Activated CD8-positive, alpha-beta memory T cell treated with anti-CD3 and anti-CD28 coated beads, Interleukin-2, amount 50 U/mL, for 24 hours (primary cell): ENCODE measurements around the gene ZNF780A.
"Not testable (repeated sequence)": the region's sequence is repeated elsewhere in the genome, so short reads cannot be mapped to it uniquely, and the experiment has no call there.

Experiments
- DNase-seq: peaks from one replicate; pipeline ENCODE4 v3.0.0-alpha.2; 2020; ENCODE audit errors: extremely low read depth

Gene ZNF780A

GRCh38 chr19:40084948-40085347 is 5.8 kb downstream of the ZNF780A start:
- no peak for DNase-seq

GRCh38 chr19:40081411-40081810 is 9.3 kb downstream of the ZNF780A start:
- DNase-seq, result no peak

- DNase-seq, result no peak
These were observed 10.5 kb downstream of the ZNF780A start for GRCh38 chr19:40080289-40080688.

- no peak for DNase-seq
These were observed 12.4 kb downstream of the ZNF780A start for GRCh38 chr19:40078377-40078776.

GRCh38 chr19:40070058-40070457 is 20.7 kb downstream of the ZNF780A start:
- DNase-seq, result no peak

GRCh38 chr19:40059624-40060023 is 31.1 kb downstream of the ZNF780A start:
- DNase-seq, result no peak

- DNase-seq, result no peak
These were observed 33.6 kb downstream of the ZNF780A start for GRCh38 chr19:40057166-40057565.

GRCh38 chr19:40056505-40056904 is 34.2 kb downstream of the ZNF780A start:
- DNase-seq, result no peak

GRCh38 chr19:40055832-40056504 is 34.8 kb downstream of the ZNF780A start, which contains the start of gene ZNF780B:
TSS of gene ZNF780B (minus strand) at chr19:40056231. CDS start at chr19:40050332, 5,899 bp downstream.
- DNase-seq, result peak; percentile 57

GRCh38 chr19:40055049-40055448 is 35.7 kb downstream of the ZNF780A start:
- DNase-seq, result no peak

- DNase-seq, result no peak
These were observed 36.1 kb downstream of the ZNF780A start for GRCh38 chr19:40054632-40055031.

GRCh38 chr19:40053491-40053890 is 37.3 kb downstream of the ZNF780A start:
- DNase-seq, result no peak

- DNase-seq, result not testable (repeated sequence)
These were observed 49.0 kb downstream of the ZNF780A start for GRCh38 chr19:40041718-40042117.

GRCh38 chr19:40038047-40038446 is 52.7 kb downstream of the ZNF780A start:
- DNase-seq, result not testable (repeated sequence)

GRCh38 chr19:40035996-40036395 is 54.7 kb downstream of the ZNF780A start:
- DNase-seq, result no peak

- DNase-seq, result no peak
These were observed 56.7 kb downstream of the ZNF780A start for GRCh38 chr19:40033989-40034560.

GRCh38 chr19:40026597-40026970 is 64.2 kb downstream of the ZNF780A start:
- no peak for DNase-seq

- no peak for DNase-seq
These were observed 64.7 kb downstream of the ZNF780A start for GRCh38 chr19:40025938-40026596.

- DNase-seq, result no peak
These were observed 66.8 kb downstream of the ZNF780A start for GRCh38 chr19:40023969-40024368.
